B cell (primary cell): ENCODE data around the gene PTPRE.

Experiments used
- CTCF ChIP-seq: fragments of 200-600 bp; IDR thresholded peaks from one replicate; pipeline ENCODE4 v1.8.0; 2022; ENCODE audit warnings: antibody characterized with exemption, mild to moderate bottlenecking
- EZH2 ChIP-seq: IDR thresholded peaks from 2 replicates; pipeline ENCODE4 v1.6.1; 2012; ENCODE audit warnings: borderline replicate concordance, low read depth, mild to moderate bottlenecking, moderate library complexity, low read length; ENCODE audit not compliant: insufficient read depth, poor library complexity, severe bottlenecking

GRCh38 chr10:128029731-128030369, 122.9 kb downstream of the PTPRE start:
- no peak for TF ChIP-seq CTCF
- no peak for TF ChIP-seq EZH2
